Activated naive CD8-positive, alpha-beta T cell treated with anti-CD3 and anti-CD28 coated beads, Interleukin-2, amount 50 U/mL, for 24 hours (primary cell): ENCODE measurements around the gene MAD1L1.
A peak's percentile ranks its signal among the peaks of the same experiment; 100 is the strongest.

ENCODE experiments used
- ATAC-seq: fragments of 150-1000 bp; cut with Tn5 transposase; one replicate; pipeline ENCODE4 v1.10.0; 2021
- DNase-seq: peaks from one replicate; pipeline ENCODE4 v3.0.0; 2021
- H3K27ac Mint-ChIP-seq: one replicate; pipeline ENCODE4 v1.8.0; 2021; ENCODE audit warnings: mild to moderate bottlenecking, mixed read lengths
- H3K27me3 Mint-ChIP-seq: one replicate; pipeline ENCODE4 v1.8.0; 2021; ENCODE audit warnings: mixed read lengths
- H3K36me3 Mint-ChIP-seq: one replicate; pipeline ENCODE4 v1.8.0; 2021; ENCODE audit warnings: low read depth, mixed read lengths
- H3K4me1 Mint-ChIP-seq: one replicate; pipeline ENCODE4 v1.8.0; 2021; ENCODE audit warnings: mixed read lengths
- H3K4me3 Mint-ChIP-seq: one replicate; pipeline ENCODE4 v1.8.0; 2021; ENCODE audit warnings: mild to moderate bottlenecking, moderate library complexity, mixed read lengths
- H3K9me3 Mint-ChIP-seq: one replicate; pipeline ENCODE4 v1.8.0; 2021; ENCODE audit warnings: mixed read lengths

MAD1L1 gene

GRCh38 chr7:2232766-2233520 is at the start of gene MAD1L1:
Gene MAD1L1, minus strand, starts transcription at chr7:2232945. Its CDS starts 2,812 bp downstream, at chr7:2230133.
- Mint-ChIP-seq H3K4me1 (peaks cover 32% of the 10 kb centered on the region), H3K27me3 (no peaks in the 10 kb centered on the region), H3K36me3 (peaks cover 30% of the 10 kb centered on the region), H3K4me3 (peak within 1 kb of the TSS; percentile 89), H3K9me3 (no peaks in the 10 kb centered on the region), H3K27ac (peak within 1 kb of the TSS; percentile 84)
- ATAC-seq (peak; percentile 85), DNase-seq (peak; percentile 91)

GRCh38 chr7:2282185-2282751 is 49.5 kb upstream of the MAD1L1 start:
- H3K9me3 Mint-ChIP-seq, result no peaks in the 10 kb centered on the region
- no peak overlapping the region for H3K27ac Mint-ChIP-seq
- DNase-seq (no peak), ATAC-seq (no peak)
- no peaks in the 10 kb centered on the region for H3K27me3 Mint-ChIP-seq
- peaks cover 4% of the 10 kb centered on the region for H3K4me1 Mint-ChIP-seq
- H3K4me3 Mint-ChIP-seq, result no peak overlapping the region
- peaks cover under 1% of the 10 kb centered on the region for H3K36me3 Mint-ChIP-seq

- DNase-seq (no peak), ATAC-seq (no peak)
- Mint-ChIP-seq H3K9me3 (no peaks in the 10 kb centered on the region), H3K27me3 (no peaks in the 10 kb centered on the region), H3K27ac (no peak overlapping the region), H3K4me3 (no peak overlapping the region), H3K36me3 (peaks cover 3% of the 10 kb centered on the region), H3K4me1 (peaks cover 4% of the 10 kb centered on the region)
These were observed 48.8 kb upstream of the MAD1L1 start for GRCh38 chr7:2281541-2281940.

GRCh38 chr7:2280424-2280823 is 47.7 kb upstream of the MAD1L1 start:
- H3K27me3 Mint-ChIP-seq, result no peaks in the 10 kb centered on the region
- DNase-seq (no peak), ATAC-seq (no peak)
- peaks cover 3% of the 10 kb centered on the region for H3K36me3 Mint-ChIP-seq
- no peak overlapping the region for H3K4me3 Mint-ChIP-seq
- no peaks in the 10 kb centered on the region for H3K9me3 Mint-ChIP-seq
- H3K4me1 Mint-ChIP-seq, result peaks cover 4% of the 10 kb centered on the region
- no peak overlapping the region for H3K27ac Mint-ChIP-seq

- no peak for DNase-seq
- peaks cover 3% of the 10 kb centered on the region for H3K36me3 Mint-ChIP-seq
- peaks cover 4% of the 10 kb centered on the region for H3K4me1 Mint-ChIP-seq
- H3K27me3 Mint-ChIP-seq, result no peaks in the 10 kb centered on the region
- no peak for ATAC-seq
- H3K4me3 Mint-ChIP-seq, result no peak overlapping the region
- no peak overlapping the region for H3K27ac Mint-ChIP-seq
- no peaks in the 10 kb centered on the region for H3K9me3 Mint-ChIP-seq
These were observed 47.2 kb upstream of the MAD1L1 start for GRCh38 chr7:2279896-2280295.

GRCh38 chr7:2278026-2278425 is 45.3 kb upstream of the MAD1L1 start:
- Mint-ChIP-seq H3K27ac (no peak overlapping the region), H3K9me3 (no peaks in the 10 kb centered on the region), H3K36me3 (peaks cover 4% of the 10 kb centered on the region), H3K27me3 (no peaks in the 10 kb centered on the region), H3K4me3 (no peak overlapping the region), H3K4me1 (peaks cover 4% of the 10 kb centered on the region)
- ATAC-seq (no peak), DNase-seq (no peak)

GRCh38 chr7:2276107-2276506 is 43.4 kb upstream of the MAD1L1 start:
- ATAC-seq (no peak), DNase-seq (no peak)
- Mint-ChIP-seq H3K9me3 (no peaks in the 10 kb centered on the region), H3K4me3 (no peak overlapping the region), H3K27ac (no peak overlapping the region), H3K4me1 (peaks cover 4% of the 10 kb centered on the region), H3K27me3 (no peaks in the 10 kb centered on the region), H3K36me3 (peaks cover 9% of the 10 kb centered on the region)

GRCh38 chr7:2275101-2275500 is 42.4 kb upstream of the MAD1L1 start:
- Mint-ChIP-seq H3K27me3 (no peaks in the 10 kb centered on the region), H3K9me3 (no peaks in the 10 kb centered on the region), H3K4me3 (no peak overlapping the region), H3K27ac (no peak overlapping the region), H3K36me3 (peaks cover 9% of the 10 kb centered on the region), H3K4me1 (peaks cover 4% of the 10 kb centered on the region)
- ATAC-seq (no peak), DNase-seq (no peak)

GRCh38 chr7:2274666-2275065 is 41.9 kb upstream of the MAD1L1 start:
- no peak for DNase-seq
- H3K4me3 Mint-ChIP-seq, result no peak overlapping the region
- ATAC-seq, result no peak
- H3K36me3 Mint-ChIP-seq, result peaks cover 10% of the 10 kb centered on the region
- H3K4me1 Mint-ChIP-seq, result peaks cover under 1% of the 10 kb centered on the region
- H3K27ac Mint-ChIP-seq, result no peak overlapping the region
- H3K9me3 Mint-ChIP-seq, result no peaks in the 10 kb centered on the region
- H3K27me3 Mint-ChIP-seq, result no peaks in the 10 kb centered on the region

- no peak overlapping the region for H3K4me3 Mint-ChIP-seq
- no peak for ATAC-seq
- H3K9me3 Mint-ChIP-seq, result no peaks in the 10 kb centered on the region
- DNase-seq, result no peak
- H3K27ac Mint-ChIP-seq, result no peak overlapping the region
- no peaks in the 10 kb centered on the region for H3K27me3 Mint-ChIP-seq
- H3K4me1 Mint-ChIP-seq, result no peaks in the 10 kb centered on the region
- peaks cover 13% of the 10 kb centered on the region for H3K36me3 Mint-ChIP-seq
These were observed 41.1 kb upstream of the MAD1L1 start for GRCh38 chr7:2273866-2274265.

- no peaks in the 10 kb centered on the region for H3K4me1 Mint-ChIP-seq
- H3K36me3 Mint-ChIP-seq, result peaks cover 11% of the 10 kb centered on the region
- H3K27ac Mint-ChIP-seq, result no peak overlapping the region
- no peak overlapping the region for H3K4me3 Mint-ChIP-seq
- no peak for DNase-seq
- H3K9me3 Mint-ChIP-seq, result no peaks in the 10 kb centered on the region
- no peak for ATAC-seq
- H3K27me3 Mint-ChIP-seq, result no peaks in the 10 kb centered on the region
These were observed 39.3 kb upstream of the MAD1L1 start for GRCh38 chr7:2272031-2272430.

- Mint-ChIP-seq H3K9me3 (no peaks in the 10 kb centered on the region), H3K4me1 (no peaks in the 10 kb centered on the region), H3K36me3 (peaks cover 15% of the 10 kb centered on the region), H3K4me3 (no peak overlapping the region), H3K27me3 (no peaks in the 10 kb centered on the region), H3K27ac (no peak overlapping the region)
- ATAC-seq (no peak), DNase-seq (no peak)
These were observed 38.7 kb upstream of the MAD1L1 start for GRCh38 chr7:2271273-2272026.

- no peaks in the 10 kb centered on the region for H3K9me3 Mint-ChIP-seq
- no peak overlapping the region for H3K4me3 Mint-ChIP-seq
- no peaks in the 10 kb centered on the region for H3K4me1 Mint-ChIP-seq
- no peak overlapping the region for H3K27ac Mint-ChIP-seq
- no peak for ATAC-seq
- DNase-seq, result no peak
- peaks cover 15% of the 10 kb centered on the region for H3K36me3 Mint-ChIP-seq
- H3K27me3 Mint-ChIP-seq, result no peaks in the 10 kb centered on the region
These were observed 37.8 kb upstream of the MAD1L1 start for GRCh38 chr7:2270495-2270894.

GRCh38 chr7:2269991-2270460 is 37.3 kb upstream of the MAD1L1 start:
- H3K27ac Mint-ChIP-seq, result no peak overlapping the region
- H3K4me1 Mint-ChIP-seq, result no peaks in the 10 kb centered on the region
- ATAC-seq (no peak), DNase-seq (no peak)
- peaks cover 15% of the 10 kb centered on the region for H3K36me3 Mint-ChIP-seq
- H3K27me3 Mint-ChIP-seq, result no peaks in the 10 kb centered on the region
- no peak overlapping the region for H3K4me3 Mint-ChIP-seq
- H3K9me3 Mint-ChIP-seq, result no peaks in the 10 kb centered on the region
